ENCODE data around the gene DOK4.

DOK4 gene

GRCh38 chr16:57489229-57489628 lies 2.9 kb upstream of the DOK4 start:
- TF ChIP-seq, protein P1, sequence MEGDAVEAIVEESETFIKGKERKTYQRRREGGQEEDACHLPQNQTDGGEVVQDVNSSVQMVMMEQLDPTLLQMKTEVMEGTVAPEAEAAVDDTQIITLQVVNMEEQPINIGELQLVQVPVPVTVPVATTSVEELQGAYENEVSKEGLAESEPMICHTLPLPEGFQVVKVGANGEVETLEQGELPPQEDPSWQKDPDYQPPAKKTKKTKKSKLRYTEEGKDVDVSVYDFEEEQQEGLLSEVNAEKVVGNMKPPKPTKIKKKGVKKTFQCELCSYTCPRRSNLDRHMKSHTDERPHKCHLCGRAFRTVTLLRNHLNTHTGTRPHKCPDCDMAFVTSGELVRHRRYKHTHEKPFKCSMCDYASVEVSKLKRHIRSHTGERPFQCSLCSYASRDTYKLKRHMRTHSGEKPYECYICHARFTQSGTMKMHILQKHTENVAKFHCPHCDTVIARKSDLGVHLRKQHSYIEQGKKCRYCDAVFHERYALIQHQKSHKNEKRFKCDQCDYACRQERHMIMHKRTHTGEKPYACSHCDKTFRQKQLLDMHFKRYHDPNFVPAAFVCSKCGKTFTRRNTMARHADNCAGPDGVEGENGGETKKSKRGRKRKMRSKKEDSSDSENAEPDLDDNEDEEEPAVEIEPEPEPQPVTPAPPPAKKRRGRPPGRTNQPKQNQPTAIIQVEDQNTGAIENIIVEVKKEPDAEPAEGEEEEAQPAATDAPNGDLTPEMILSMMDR (IDR thresholded peaks at IDR 0.05; ENCODE audit: insufficient read depth, low read depth, low read length, missing control alignments), result no peak
- no peak overlapping the region for H3K4me3 ChIP-seq (ENCODE audit: low read depth, low read length)
- DNase-seq (ENCODE audit: low read depth), result no peak

DNA sequence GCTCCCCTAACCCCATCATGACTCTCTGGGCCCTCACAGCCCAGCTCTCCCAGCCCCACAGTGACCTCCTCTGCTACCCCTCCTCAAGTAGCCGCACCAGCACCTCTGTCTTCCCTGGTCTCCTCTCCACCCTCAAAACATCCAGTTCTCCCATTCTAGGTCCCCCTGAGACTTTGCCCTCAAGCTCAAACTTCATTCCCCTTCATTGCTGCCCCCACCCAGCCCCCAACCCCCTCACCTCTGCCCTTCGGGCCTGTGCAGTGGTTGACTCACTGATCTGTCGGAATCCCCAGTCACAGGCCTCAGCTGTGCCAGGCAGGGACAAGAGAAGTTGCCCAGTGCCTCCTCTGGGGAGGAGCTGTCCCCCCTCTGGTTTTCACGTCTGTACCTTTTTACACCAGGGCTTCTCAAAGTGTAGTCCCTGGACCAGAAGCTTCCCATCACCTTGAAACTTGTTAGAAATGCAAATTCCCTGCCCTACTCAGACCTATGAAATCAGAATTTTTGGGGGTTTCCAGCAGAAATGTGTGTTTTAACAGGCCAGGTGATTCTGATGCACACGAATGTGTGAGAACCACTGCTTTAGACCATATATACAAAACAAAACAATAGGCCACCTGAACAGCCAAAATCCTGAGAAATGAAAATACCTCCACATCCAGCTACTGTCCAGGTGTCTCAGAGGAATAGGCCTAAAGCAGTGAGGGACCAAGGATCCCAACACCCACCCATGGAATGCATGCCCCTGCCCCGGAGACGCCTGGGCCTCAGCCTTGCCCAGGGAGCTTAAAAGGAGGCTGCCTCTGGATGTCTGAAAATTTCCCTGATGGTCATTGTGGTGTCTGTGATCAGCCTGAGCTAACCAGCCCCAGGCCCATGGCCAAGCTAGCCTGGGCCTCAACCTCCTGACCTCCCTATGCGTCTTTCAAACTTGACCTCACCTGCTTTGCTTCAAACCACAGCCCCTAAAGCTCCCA lies 853 bp upstream of the DOK4 start:
- TF ChIP-seq, protein P1 (IDR thresholded peaks at IDR 0.05; ENCODE audit: insufficient read depth, low read depth, low read length, missing control alignments), result no peak
- DNase-seq (ENCODE audit: low read depth), result peak; percentile 56
- H3K4me3 ChIP-seq (ENCODE audit: low read depth, low read length), result peak overlapping the region; percentile 41

DNA sequence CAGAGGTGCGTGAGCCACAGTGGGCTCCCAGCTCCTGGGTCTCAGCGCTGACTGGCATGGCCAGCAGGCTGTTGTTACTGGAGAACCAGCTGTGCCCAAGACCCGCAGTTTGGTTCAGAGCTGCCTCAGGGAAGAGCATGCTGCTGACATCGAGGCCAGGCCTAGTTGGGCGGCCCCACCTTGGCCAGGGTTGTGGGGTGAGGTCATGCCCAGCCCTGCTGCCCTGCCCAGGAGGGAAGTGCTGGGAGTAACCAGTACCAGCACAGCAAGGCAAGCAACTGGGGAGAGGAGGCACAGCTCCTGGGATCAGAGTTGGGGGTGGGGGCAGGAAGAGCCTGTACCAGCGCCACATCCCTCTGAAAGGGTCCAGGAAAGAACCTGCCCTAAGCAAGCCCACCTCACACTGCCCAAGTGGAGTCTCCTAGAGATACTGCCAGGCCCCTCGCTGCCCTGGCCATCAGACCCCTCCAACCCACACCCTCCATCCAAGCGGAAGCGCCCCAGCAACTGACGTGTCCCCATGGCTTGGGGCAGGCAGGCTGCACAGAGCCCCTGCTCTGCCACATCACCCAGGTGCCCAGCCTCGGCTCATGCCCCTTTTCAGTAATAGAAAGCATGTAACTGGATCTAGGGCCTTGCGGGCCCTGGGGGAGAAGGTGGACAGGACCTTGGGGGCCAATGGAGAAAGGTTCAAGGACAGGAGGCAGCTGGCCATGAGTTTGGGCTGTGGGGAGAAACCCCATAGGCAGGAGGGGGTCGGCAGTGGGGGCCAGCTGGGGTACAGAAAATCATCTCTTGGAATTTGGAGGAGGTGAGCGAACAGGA lies 990 bp downstream of the DOK4 start:
- H3K4me3 ChIP-seq (ENCODE audit: low read depth, low read length), result peak overlapping the region; percentile 62; the same call in 1 of the 2 replicates
- no peak for DNase-seq (ENCODE audit: low read depth)
- TF ChIP-seq, protein P1 (IDR thresholded peaks at IDR 0.05; ENCODE audit: insufficient read depth, low read depth, low read length, missing control alignments), result no peak

- TF ChIP-seq, protein P1 (IDR thresholded peaks at IDR 0.05; ENCODE audit: insufficient read depth, low read depth, low read length, missing control alignments), result no peak
- no peak for DNase-seq (ENCODE audit: low read depth)
- H3K4me3 ChIP-seq (ENCODE audit: low read depth, low read length), result no peak overlapping the region
These were observed 1.7 kb downstream of the DOK4 start for GRCh38 chr16:57484515-57485005.

- no peak overlapping the region for H3K4me3 ChIP-seq (ENCODE audit: low read depth, low read length)
- TF ChIP-seq, protein P1 (IDR thresholded peaks at IDR 0.05; ENCODE audit: insufficient read depth, low read depth, low read length, missing control alignments), result no peak
- DNase-seq (ENCODE audit: low read depth), result no peak
These were observed 2.4 kb downstream of the DOK4 start for GRCh38 chr16:57483725-57484514.

All from GM12865 (cell line).